H1 (cell line): ENCODE results near the gene ZNF644. TPM values are rescaled to one million over a fixed set of nuclear protein-coding genes. Genes with fewer than 3 reads are reported as not detected.

Source experiments
- ASH2L ChIP-seq: fragments of 200-600, 300-600 bp; sonication (generic); IDR thresholded peaks from one replicate; pipeline ENCODE4 v1.7.1; 2017; ENCODE audit warnings: low read length
- POLR2AphosphoS5 ChIP-seq: IDR thresholded peaks from 2 replicates; pipeline ENCODE4 v1.6.1; 2011; ENCODE audit warnings: low read depth, low read length
- SIRT6 ChIP-seq: IDR thresholded peaks from one replicate; pipeline ENCODE4 v1.7.1; 2012; ENCODE audit warnings: low read length, inconsistent platforms
- TCF12 ChIP-seq: IDR thresholded peaks from 2 replicates; pipeline ENCODE4 v1.6.1; 2011; ENCODE audit warnings: low read depth, mild to moderate bottlenecking, low read length
- polyA plus RNA-seq, 7 experiments: library from polyadenylated mRNA; depleted of rRNA in 3 of 7; stranded (reverse) in 5 of 7; unstranded in 2 of 7; fragments of >200 nt in 5 of 7; fragments of 200-250 nt in 2 of 7; gene quantifications; 1 replicate in 5 of 7; 2 replicates in 1 of 7; 4 replicates in 1 of 7; pipeline versions ENCODE4 v1.2.1 to v1.2.3, GENCODE V29; 2011 to 2013; ENCODE audit warnings: missing spikeins in 2 of 7, mixed read lengths in 2 of 7
- total RNA-seq: library from RNA; stranded (reverse); fragmentation: NEBNext Ultra II Directional; extraction: Animal tissue kit (Norgen Biotek cat#: 25700); gene quantifications from 2 replicates; pipeline ENCODE4 v1.2.1, GENCODE V29; 2021
- TF ChIP-seq, protein P1 (sequence below): fragments of 300-600 bp; sonication (generic); IDR thresholded peaks from 2 replicates; pipeline ENCODE4 v1.7.1; 2012; ENCODE audit warnings: low read length, moderate library complexity, mild to moderate bottlenecking, inconsistent platforms; ENCODE audit not compliant: insufficient replicate concordance

Gene ZNF644
- total and polyA plus RNA-seq, 2 of the 8 experiments (the other 6 are each of a cell fraction or from before 2014, with no cell fraction given): 14.5 to 93.5 TPM

DNA sequence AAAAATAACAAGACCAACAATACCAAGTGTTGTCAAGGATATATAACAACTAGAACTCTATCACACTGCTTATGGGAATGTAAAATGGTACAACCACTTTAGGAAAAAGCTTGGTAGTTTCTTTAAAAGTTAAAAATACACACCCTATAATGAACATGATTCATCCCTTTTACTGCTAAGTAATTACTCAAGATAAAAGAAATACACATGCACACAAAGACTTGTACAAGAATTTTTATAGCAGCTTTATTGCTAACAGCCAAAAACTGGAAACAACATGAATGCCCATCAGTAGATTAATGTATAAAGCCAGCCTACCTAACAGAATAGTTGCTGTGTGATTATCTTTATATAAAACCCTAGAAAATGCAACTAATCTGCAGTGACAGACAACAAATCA lies 10.5 kb upstream of the ZNF644 start (continued):
- TF ChIP-seq ASH2L (no peak), SIRT6 (no peak), POLR2AphosphoS5 (no peak), TCF12 (no peak)
- TF ChIP-seq, protein P1, sequence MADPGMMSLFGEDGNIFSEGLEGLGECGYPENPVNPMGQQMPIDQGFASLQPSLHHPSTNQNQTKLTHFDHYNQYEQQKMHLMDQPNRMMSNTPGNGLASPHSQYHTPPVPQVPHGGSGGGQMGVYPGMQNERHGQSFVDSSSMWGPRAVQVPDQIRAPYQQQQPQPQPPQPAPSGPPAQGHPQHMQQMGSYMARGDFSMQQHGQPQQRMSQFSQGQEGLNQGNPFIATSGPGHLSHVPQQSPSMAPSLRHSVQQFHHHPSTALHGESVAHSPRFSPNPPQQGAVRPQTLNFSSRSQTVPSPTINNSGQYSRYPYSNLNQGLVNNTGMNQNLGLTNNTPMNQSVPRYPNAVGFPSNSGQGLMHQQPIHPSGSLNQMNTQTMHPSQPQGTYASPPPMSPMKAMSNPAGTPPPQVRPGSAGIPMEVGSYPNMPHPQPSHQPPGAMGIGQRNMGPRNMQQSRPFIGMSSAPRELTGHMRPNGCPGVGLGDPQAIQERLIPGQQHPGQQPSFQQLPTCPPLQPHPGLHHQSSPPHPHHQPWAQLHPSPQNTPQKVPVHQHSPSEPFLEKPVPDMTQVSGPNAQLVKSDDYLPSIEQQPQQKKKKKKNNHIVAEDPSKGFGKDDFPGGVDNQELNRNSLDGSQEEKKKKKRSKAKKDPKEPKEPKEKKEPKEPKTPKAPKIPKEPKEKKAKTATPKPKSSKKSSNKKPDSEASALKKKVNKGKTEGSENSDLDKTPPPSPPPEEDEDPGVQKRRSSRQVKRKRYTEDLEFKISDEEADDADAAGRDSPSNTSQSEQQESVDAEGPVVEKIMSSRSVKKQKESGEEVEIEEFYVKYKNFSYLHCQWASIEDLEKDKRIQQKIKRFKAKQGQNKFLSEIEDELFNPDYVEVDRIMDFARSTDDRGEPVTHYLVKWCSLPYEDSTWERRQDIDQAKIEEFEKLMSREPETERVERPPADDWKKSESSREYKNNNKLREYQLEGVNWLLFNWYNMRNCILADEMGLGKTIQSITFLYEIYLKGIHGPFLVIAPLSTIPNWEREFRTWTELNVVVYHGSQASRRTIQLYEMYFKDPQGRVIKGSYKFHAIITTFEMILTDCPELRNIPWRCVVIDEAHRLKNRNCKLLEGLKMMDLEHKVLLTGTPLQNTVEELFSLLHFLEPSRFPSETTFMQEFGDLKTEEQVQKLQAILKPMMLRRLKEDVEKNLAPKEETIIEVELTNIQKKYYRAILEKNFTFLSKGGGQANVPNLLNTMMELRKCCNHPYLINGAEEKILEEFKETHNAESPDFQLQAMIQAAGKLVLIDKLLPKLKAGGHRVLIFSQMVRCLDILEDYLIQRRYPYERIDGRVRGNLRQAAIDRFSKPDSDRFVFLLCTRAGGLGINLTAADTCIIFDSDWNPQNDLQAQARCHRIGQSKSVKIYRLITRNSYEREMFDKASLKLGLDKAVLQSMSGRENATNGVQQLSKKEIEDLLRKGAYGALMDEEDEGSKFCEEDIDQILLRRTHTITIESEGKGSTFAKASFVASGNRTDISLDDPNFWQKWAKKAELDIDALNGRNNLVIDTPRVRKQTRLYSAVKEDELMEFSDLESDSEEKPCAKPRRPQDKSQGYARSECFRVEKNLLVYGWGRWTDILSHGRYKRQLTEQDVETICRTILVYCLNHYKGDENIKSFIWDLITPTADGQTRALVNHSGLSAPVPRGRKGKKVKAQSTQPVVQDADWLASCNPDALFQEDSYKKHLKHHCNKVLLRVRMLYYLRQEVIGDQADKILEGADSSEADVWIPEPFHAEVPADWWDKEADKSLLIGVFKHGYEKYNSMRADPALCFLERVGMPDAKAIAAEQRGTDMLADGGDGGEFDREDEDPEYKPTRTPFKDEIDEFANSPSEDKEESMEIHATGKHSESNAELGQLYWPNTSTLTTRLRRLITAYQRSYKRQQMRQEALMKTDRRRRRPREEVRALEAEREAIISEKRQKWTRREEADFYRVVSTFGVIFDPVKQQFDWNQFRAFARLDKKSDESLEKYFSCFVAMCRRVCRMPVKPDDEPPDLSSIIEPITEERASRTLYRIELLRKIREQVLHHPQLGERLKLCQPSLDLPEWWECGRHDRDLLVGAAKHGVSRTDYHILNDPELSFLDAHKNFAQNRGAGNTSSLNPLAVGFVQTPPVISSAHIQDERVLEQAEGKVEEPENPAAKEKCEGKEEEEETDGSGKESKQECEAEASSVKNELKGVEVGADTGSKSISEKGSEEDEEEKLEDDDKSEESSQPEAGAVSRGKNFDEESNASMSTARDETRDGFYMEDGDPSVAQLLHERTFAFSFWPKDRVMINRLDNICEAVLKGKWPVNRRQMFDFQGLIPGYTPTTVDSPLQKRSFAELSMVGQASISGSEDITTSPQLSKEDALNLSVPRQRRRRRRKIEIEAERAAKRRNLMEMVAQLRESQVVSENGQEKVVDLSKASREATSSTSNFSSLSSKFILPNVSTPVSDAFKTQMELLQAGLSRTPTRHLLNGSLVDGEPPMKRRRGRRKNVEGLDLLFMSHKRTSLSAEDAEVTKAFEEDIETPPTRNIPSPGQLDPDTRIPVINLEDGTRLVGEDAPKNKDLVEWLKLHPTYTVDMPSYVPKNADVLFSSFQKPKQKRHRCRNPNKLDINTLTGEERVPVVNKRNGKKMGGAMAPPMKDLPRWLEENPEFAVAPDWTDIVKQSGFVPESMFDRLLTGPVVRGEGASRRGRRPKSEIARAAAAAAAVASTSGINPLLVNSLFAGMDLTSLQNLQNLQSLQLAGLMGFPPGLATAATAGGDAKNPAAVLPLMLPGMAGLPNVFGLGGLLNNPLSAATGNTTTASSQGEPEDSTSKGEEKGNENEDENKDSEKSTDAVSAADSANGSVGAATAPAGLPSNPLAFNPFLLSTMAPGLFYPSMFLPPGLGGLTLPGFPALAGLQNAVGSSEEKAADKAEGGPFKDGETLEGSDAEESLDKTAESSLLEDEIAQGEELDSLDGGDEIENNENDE: no peak
